Mesothelial cell of epicardium (in vitro differentiated cells): ENCODE data around the gene PRDM10. TPM values are rescaled to one million over a fixed set of nuclear protein-coding genes. Genes with fewer than 3 reads are reported as not detected.

Source experiments
- DNase-seq, 2 experiments: peaks; one replicate each; pipeline ENCODE4 v3.0.0; 2021; ENCODE audit warnings: low spot score in 2 of 2; ENCODE audit not compliant: unreplicated experiment in 2 of 2
- H3K27ac Mint-ChIP-seq: 2 replicates; pipeline ENCODE4 v1.8.0; 2021; ENCODE audit warnings: mixed read lengths
- H3K27me3 Mint-ChIP-seq: 2 replicates; pipeline ENCODE4 v1.8.0; 2021; ENCODE audit warnings: low read depth, mixed read lengths
- H3K36me3 Mint-ChIP-seq: 2 replicates; pipeline ENCODE4 v1.8.0; 2021; ENCODE audit warnings: mixed read lengths
- H3K4me1 Mint-ChIP-seq: 2 replicates; pipeline ENCODE4 v1.8.0; 2021; ENCODE audit warnings: mixed read lengths
- H3K4me3 Mint-ChIP-seq: 2 replicates; pipeline ENCODE4 v1.8.0; 2021; ENCODE audit warnings: mild to moderate bottlenecking, moderate library complexity, mixed read lengths
- H3K9me3 Mint-ChIP-seq: 2 replicates; pipeline ENCODE4 v1.8.0; 2021; ENCODE audit warnings: mixed read lengths
- total RNA-seq: library from RNA; stranded (reverse); gene quantifications from 3 replicates; pipeline ENCODE4 v1.2.1, GENCODE V29; 2021
- TF ChIP-seq, protein P1 (sequence below): fragments of 200-600 bp; sonication (generic); IDR thresholded peaks from one replicate; pipeline ENCODE4 v1.5.0; 2021; ENCODE audit warnings: antibody characterized with exemption; ENCODE audit not compliant: unreplicated experiment

PRDM10 gene
- total RNA-seq, 1 donor from 2014 or later: 17.8 TPM

DNA sequence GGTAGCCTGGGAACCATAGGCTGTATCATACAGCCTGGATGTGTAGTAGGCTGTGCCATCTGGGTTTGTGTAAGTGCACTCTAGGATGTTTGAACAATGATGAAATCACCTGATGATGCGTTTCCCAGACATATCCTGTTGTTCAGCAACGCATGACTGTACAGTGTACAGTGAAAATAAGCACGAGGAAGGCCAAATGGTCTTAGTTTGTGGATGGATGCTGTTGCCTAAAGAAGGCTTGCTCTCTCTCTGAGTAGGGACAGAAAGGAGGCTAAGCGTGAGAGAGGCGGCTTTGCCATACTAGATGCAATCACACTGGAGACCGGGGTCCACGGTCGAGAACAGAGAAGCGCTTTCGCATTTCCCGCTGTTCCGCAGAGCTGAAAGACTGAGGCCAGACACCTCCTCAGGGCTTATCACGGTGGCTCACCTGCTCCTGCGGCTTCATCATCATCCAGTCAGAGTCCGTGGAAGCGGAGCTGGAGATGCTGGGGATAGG is 39.5 kb upstream of the PRDM10 start:
- no peak overlapping the region for H3K4me3 Mint-ChIP-seq
- no peak overlapping the region for H3K27ac Mint-ChIP-seq
- H3K9me3 Mint-ChIP-seq: no peaks in the 10 kb centered on the region
- no peaks in the 10 kb centered on the region for H3K36me3 Mint-ChIP-seq
- no peaks in the 10 kb centered on the region for H3K27me3 Mint-ChIP-seq
- TF ChIP-seq, protein P1, sequence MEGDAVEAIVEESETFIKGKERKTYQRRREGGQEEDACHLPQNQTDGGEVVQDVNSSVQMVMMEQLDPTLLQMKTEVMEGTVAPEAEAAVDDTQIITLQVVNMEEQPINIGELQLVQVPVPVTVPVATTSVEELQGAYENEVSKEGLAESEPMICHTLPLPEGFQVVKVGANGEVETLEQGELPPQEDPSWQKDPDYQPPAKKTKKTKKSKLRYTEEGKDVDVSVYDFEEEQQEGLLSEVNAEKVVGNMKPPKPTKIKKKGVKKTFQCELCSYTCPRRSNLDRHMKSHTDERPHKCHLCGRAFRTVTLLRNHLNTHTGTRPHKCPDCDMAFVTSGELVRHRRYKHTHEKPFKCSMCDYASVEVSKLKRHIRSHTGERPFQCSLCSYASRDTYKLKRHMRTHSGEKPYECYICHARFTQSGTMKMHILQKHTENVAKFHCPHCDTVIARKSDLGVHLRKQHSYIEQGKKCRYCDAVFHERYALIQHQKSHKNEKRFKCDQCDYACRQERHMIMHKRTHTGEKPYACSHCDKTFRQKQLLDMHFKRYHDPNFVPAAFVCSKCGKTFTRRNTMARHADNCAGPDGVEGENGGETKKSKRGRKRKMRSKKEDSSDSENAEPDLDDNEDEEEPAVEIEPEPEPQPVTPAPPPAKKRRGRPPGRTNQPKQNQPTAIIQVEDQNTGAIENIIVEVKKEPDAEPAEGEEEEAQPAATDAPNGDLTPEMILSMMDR: no peak
- no peak for DNase-seq
- no peaks in the 10 kb centered on the region for H3K4me1 Mint-ChIP-seq

DNA sequence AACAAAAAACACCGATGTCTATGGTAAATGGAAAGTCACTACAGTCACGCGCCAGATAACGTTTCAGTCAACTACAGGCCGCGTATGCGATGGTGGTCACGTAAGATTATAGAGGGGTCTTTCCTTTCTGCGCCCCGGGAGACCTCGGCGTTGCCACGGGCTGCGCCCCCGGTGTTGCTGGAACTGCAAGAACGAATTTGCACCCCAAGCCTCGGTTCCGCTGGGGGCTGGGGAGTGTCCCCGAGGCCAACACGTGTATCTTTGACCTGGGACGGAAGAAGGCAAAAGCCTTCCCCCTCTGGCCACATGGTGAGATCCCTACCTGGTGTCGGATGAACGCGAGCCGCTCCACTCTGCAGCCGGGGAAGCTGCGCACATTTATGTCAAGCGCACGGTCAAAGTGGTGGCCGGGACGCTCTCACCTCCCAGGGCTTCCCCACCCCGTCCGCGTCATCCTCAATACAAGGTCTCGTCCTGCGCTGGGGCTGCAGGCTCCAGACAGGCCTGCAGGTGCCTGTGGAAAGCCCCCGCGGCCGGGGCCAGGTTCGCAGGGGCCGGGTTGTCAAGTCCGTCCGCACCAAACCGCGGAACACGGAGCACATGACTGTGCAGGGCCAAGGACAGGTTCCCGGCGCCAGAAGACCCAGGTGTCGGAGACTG is 37.8 kb upstream of the PRDM10 start:
- no peak for DNase-seq
- Mint-ChIP-seq H3K4me3 (no peak overlapping the region), H3K9me3 (no peaks in the 10 kb centered on the region)

GRCh38 chr11:130037881-130038585 is 35.4 kb upstream of the PRDM10 start:
- no peak for DNase-seq
- Mint-ChIP-seq H3K9me3 (no peaks in the 10 kb centered on the region), H3K27me3 (no peaks in the 10 kb centered on the region), H3K27ac (no peak overlapping the region), H3K36me3 (no peaks in the 10 kb centered on the region), H3K4me1 (no peaks in the 10 kb centered on the region), H3K4me3 (no peak overlapping the region)
- TF ChIP-seq, protein P1: no peak

More for the DNA sequence above, 37.8 kb upstream of the PRDM10 start:
- H3K27ac Mint-ChIP-seq: no peak overlapping the region
- TF ChIP-seq, protein P1: no peak
- H3K36me3 Mint-ChIP-seq: no peaks in the 10 kb centered on the region
- no peaks in the 10 kb centered on the region for H3K27me3 Mint-ChIP-seq
- H3K4me1 Mint-ChIP-seq: no peaks in the 10 kb centered on the region

DNA sequence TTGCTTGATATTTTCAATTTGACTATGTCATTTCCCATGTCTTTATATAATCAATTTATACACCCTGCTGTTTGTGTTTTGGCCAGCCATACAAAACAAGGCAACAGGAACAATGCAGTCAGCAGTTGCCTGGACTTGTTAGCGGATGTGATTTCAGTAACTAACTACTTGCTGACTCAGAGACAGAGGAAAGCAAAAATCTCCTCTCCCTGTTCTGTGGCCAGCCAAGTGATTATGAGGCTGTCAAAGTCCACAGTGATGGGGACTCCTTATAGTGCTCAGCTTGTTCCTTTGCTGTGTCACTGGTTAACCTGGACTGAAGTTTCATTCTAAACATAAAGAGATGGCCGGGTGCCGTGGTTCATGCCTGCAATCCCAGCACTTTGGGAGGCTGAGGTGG is 34.4 kb upstream of the PRDM10 start:
- TF ChIP-seq, protein P1: no peak
- Mint-ChIP-seq H3K4me3 (no peak overlapping the region), H3K4me1 (peaks cover 2% of the 10 kb centered on the region), H3K36me3 (no peaks in the 10 kb centered on the region), H3K9me3 (no peaks in the 10 kb centered on the region), H3K27me3 (no peaks in the 10 kb centered on the region), H3K27ac (no peak overlapping the region)
- no peak for DNase-seq

DNA sequence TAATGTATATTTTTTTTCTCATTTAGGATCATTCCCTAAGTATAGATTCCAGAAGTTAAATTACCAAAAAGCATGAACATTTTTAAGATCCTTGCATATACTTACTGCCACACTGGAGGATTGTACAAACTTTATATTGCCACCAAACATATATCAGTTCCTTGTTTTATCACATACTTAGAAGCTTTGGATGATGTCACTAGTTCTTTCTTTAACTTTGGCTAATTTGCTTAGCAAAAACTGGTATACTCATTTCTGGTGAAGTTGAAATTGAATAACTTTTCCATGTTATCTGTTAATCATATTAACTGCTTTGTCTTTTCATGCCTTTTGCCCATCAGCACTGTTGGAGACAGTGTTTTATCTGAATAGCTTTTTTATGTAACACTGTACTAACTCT is 31.6 kb upstream of the PRDM10 start:
- Mint-ChIP-seq H3K27ac (no peak overlapping the region), H3K36me3 (no peaks in the 10 kb centered on the region), H3K27me3 (no peaks in the 10 kb centered on the region), H3K9me3 (no peaks in the 10 kb centered on the region), H3K4me1 (peaks cover 8% of the 10 kb centered on the region), H3K4me3 (no peak overlapping the region)
- DNase-seq: no peak
- TF ChIP-seq, protein P1: no peak
